Trophoblast cell (in vitro differentiated cells and primary cell): ENCODE measurements around the gene SST.

Experiments used
- DNase-seq, 2 donors: peaks; one replicate each; pipeline ENCODE4 v3.0.0-alpha.2; 2016
- H2AFZ ChIP-seq: 2 replicates; pipeline ENCODE4 v1.6.1; 2013; ENCODE audit warnings: low read length, moderate library complexity, mild to moderate bottlenecking; ENCODE audit not compliant: insufficient read depth, poor library complexity
- H2AK5ac ChIP-seq: 2 replicates; pipeline ENCODE4 v1.6.1; 2013; ENCODE audit warnings: mild to moderate bottlenecking, low read length
- H2BK120ac ChIP-seq: 2 replicates; pipeline ENCODE4 v1.6.1; 2013; ENCODE audit warnings: low read length, mild to moderate bottlenecking, moderate library complexity; ENCODE audit not compliant: insufficient read depth, poor library complexity
- H2BK12ac ChIP-seq: 2 replicates; pipeline ENCODE4 v1.6.1; 2013; ENCODE audit warnings: mild to moderate bottlenecking, low read length, moderate library complexity
- H2BK5ac ChIP-seq: 2 replicates; pipeline ENCODE4 v1.6.1; 2013; ENCODE audit warnings: low read length, low read depth, moderate library complexity, mild to moderate bottlenecking; ENCODE audit not compliant: poor library complexity
- H3K14ac ChIP-seq: 2 replicates; pipeline ENCODE4 v1.6.1; 2013; ENCODE audit warnings: mild to moderate bottlenecking, low read length
- H3K18ac ChIP-seq: 2 replicates; pipeline ENCODE4 v1.6.1; 2013; ENCODE audit warnings: mild to moderate bottlenecking, low read length
- H3K23ac ChIP-seq: 2 replicates; pipeline ENCODE4 v1.6.1; 2013; ENCODE audit warnings: low read length
- H3K27ac ChIP-seq: 2 replicates; pipeline ENCODE4 v1.5.1; 2013; ENCODE audit warnings: low read depth, mild to moderate bottlenecking, inconsistent platforms, low read length, moderate library complexity
- H3K27me3 ChIP-seq: 2 replicates; pipeline ENCODE4 v1.6.1; 2013; ENCODE audit warnings: inconsistent platforms, mild to moderate bottlenecking, low read length, moderate library complexity; ENCODE audit not compliant: insufficient read depth
- H3K36me3 ChIP-seq, 2 experiments: 1 replicate in 1 of 2; 2 replicates in 1 of 2; pipeline ENCODE4 v1.6.1; 2013; ENCODE audit warnings: low read length in 2 of 2, mild to moderate bottlenecking in 2 of 2, moderate library complexity in 1 of 2; ENCODE audit not compliant: insufficient read depth in 2 of 2, control insufficient read depth in 1 of 2
- H3K4ac ChIP-seq: 2 replicates; pipeline ENCODE4 v1.6.1; 2013; ENCODE audit warnings: low read depth, mild to moderate bottlenecking, low read length, moderate library complexity
- H3K4me1 ChIP-seq, 2 experiments: 1 replicate in 1 of 2; 2 replicates in 1 of 2; pipeline ENCODE4 v1.6.1; 2013; ENCODE audit warnings: low read length in 2 of 2, mild to moderate bottlenecking in 2 of 2, moderate library complexity in 1 of 2; ENCODE audit not compliant: insufficient read depth in 2 of 2, control insufficient read depth in 1 of 2
- H3K4me2 ChIP-seq: 2 replicates; pipeline ENCODE4 v1.6.1; 2013; ENCODE audit warnings: inconsistent platforms, mild to moderate bottlenecking, low read length, moderate library complexity
- H3K4me3 ChIP-seq: 2 replicates; pipeline ENCODE4 v1.5.1; 2013; ENCODE audit warnings: mild to moderate bottlenecking, low read depth, low read length, inconsistent platforms
- H3K79me1 ChIP-seq: one replicate; pipeline ENCODE4 v1.6.1; 2013; ENCODE audit warnings: low read length
- H3K79me2 ChIP-seq: 2 replicates; pipeline ENCODE4 v1.6.1; 2013; ENCODE audit warnings: low read length, mild to moderate bottlenecking; ENCODE audit not compliant: control insufficient read depth, insufficient read depth, poor library complexity
- H3K9ac ChIP-seq: 2 replicates; pipeline ENCODE4 v1.6.1; 2013; ENCODE audit warnings: mild to moderate bottlenecking, low read length
- H3K9me3 ChIP-seq: 2 replicates; pipeline ENCODE4 v1.6.1; 2013; ENCODE audit warnings: low read depth, mild to moderate bottlenecking, control low read depth, inconsistent platforms, low read length; ENCODE audit not compliant: insufficient read depth
- H4K12ac ChIP-seq: 2 replicates; pipeline ENCODE4 v1.6.1; 2013; ENCODE audit warnings: low read depth, mild to moderate bottlenecking, low read length, moderate library complexity
- H4K8ac ChIP-seq: 2 replicates; pipeline ENCODE4 v1.6.1; 2013; ENCODE audit warnings: low read depth, mild to moderate bottlenecking, low read length, moderate library complexity
- H4K91ac ChIP-seq: one replicate; pipeline ENCODE4 v1.6.1; 2013; ENCODE audit warnings: low read depth, mild to moderate bottlenecking, low read length, moderate library complexity
- WGBS: extraction: QIAGEN DNeasy Blood & Tissue Kit; methylation state at CpG from one replicate; pipeline ENCODE4 v1.1.7; 2013; ENCODE audit warnings: missing lambda C conversion rate; ENCODE audit not compliant: insufficient read length, insufficient coverage; ENCODE audit errors: extremely low coverage; 5-methylcytosine and 5-hydroxymethylcytosine counted together

Gene SST

GRCh38 chr3:187698499-187699399 is 28.6 kb upstream of the SST start:
- no peak overlapping the region for H2BK12ac ChIP-seq
- H3K27me3 ChIP-seq = no peaks in the 10 kb centered on the region
- peaks cover 4% of the 10 kb centered on the region for H3K9me3 ChIP-seq
- no peak overlapping the region for H2BK5ac ChIP-seq
- H3K4me1 ChIP-seq = no peaks in the 10 kb centered on the region
- no peak overlapping the region for H4K12ac ChIP-seq
- no peaks in the 10 kb centered on the region for H3K79me1 ChIP-seq
- no peak overlapping the region for H3K23ac ChIP-seq
- no peak overlapping the region for H2AK5ac ChIP-seq
- no peak for DNase-seq
- H3K79me2 ChIP-seq = no peaks in the 10 kb centered on the region
- no peak overlapping the region for H3K4ac ChIP-seq
- H3K4me2 ChIP-seq = no peak overlapping the region
- no peak overlapping the region for H3K27ac ChIP-seq
- no peak overlapping the region for H3K14ac ChIP-seq
- no peak overlapping the region for H2BK120ac ChIP-seq
- whole genome bisulfite sequencing = no CpG with 5 or more reads among the region's 42 CpGs
- no peak overlapping the region for H2AFZ ChIP-seq
- H4K8ac ChIP-seq = no peak overlapping the region
- no peak overlapping the region for H3K18ac ChIP-seq
- peak overlapping the region; percentile 0 for H3K4me3 ChIP-seq
- H4K91ac ChIP-seq = no peak overlapping the region
- no peak overlapping the region for H3K9ac ChIP-seq
- no peaks in the 10 kb centered on the region for H3K36me3 ChIP-seq

GRCh38 chr3:187696021-187696420 is 25.8 kb upstream of the SST start:
- Histone ChIP-seq H3K9me3 (peaks cover 4% of the 10 kb centered on the region), H4K91ac (no peak overlapping the region), H3K27me3 (no peaks in the 10 kb centered on the region), H2AK5ac (no peak overlapping the region), H3K14ac (no peak overlapping the region), H2BK12ac (no peak overlapping the region), H4K12ac (no peak overlapping the region), H3K4me3 (no peak overlapping the region), H3K79me1 (no peaks in the 10 kb centered on the region), H3K79me2 (no peaks in the 10 kb centered on the region), H3K4me1 (no peaks in the 10 kb centered on the region), H4K8ac (no peak overlapping the region), H2AFZ (no peak overlapping the region), H3K27ac (no peak overlapping the region), H3K23ac (no peak overlapping the region), H3K18ac (no peak overlapping the region), H3K36me3 (no peaks in the 10 kb centered on the region), H2BK5ac (no peak overlapping the region), H3K4ac (no peak overlapping the region), H2BK120ac (no peak overlapping the region), H3K9ac (no peak overlapping the region), H3K4me2 (no peak overlapping the region)
- no CpG with 5 or more reads among the region's 4 CpGs for WGBS
- DNase-seq = peak; percentile 55 to 65

- H3K18ac ChIP-seq = no peak overlapping the region
- H3K36me3 ChIP-seq = no peaks in the 10 kb centered on the region
- no peak overlapping the region for H2BK120ac ChIP-seq
- no peak overlapping the region for H3K14ac ChIP-seq
- no peak overlapping the region for H4K8ac ChIP-seq
- H3K4me1 ChIP-seq = no peaks in the 10 kb centered on the region
- no peak overlapping the region for H3K4me3 ChIP-seq
- H3K4me2 ChIP-seq = no peak overlapping the region
- H3K79me2 ChIP-seq = no peaks in the 10 kb centered on the region
- H3K27ac ChIP-seq = no peak overlapping the region
- WGBS = no CpG with 5 or more reads among the region's 4 CpGs
- no peak overlapping the region for H3K9ac ChIP-seq
- no peak overlapping the region for H2BK5ac ChIP-seq
- H4K12ac ChIP-seq = no peak overlapping the region
- H3K23ac ChIP-seq = no peak overlapping the region
- H3K9me3 ChIP-seq = peaks cover 4% of the 10 kb centered on the region
- H3K79me1 ChIP-seq = no peaks in the 10 kb centered on the region
- no peak overlapping the region for H2AFZ ChIP-seq
- no peak overlapping the region for H2AK5ac ChIP-seq
- no peak overlapping the region for H4K91ac ChIP-seq
- H3K4ac ChIP-seq = no peak overlapping the region
- no peak overlapping the region for H2BK12ac ChIP-seq
- DNase-seq = no peak
- H3K27me3 ChIP-seq = no peaks in the 10 kb centered on the region
These were observed 25.3 kb upstream of the SST start for GRCh38 chr3:187695449-187695848.

GRCh38 chr3:187694801-187695200 is 24.6 kb upstream of the SST start:
- Histone ChIP-seq H3K4ac (no peak overlapping the region), H3K18ac (no peak overlapping the region), H3K27me3 (no peaks in the 10 kb centered on the region), H3K79me2 (no peaks in the 10 kb centered on the region), H2BK12ac (no peak overlapping the region), H3K36me3 (no peaks in the 10 kb centered on the region), H4K8ac (no peak overlapping the region), H3K9me3 (peaks cover 2% of the 10 kb centered on the region), H4K91ac (no peak overlapping the region), H2BK120ac (no peak overlapping the region), H3K23ac (no peak overlapping the region), H3K4me3 (no peak overlapping the region), H4K12ac (no peak overlapping the region), H2AFZ (no peak overlapping the region), H3K9ac (no peak overlapping the region), H3K27ac (no peak overlapping the region), H3K4me1 (no peaks in the 10 kb centered on the region), H3K79me1 (no peaks in the 10 kb centered on the region), H2AK5ac (no peak overlapping the region), H3K14ac (no peak overlapping the region), H2BK5ac (no peak overlapping the region), H3K4me2 (no peak overlapping the region)
- peak; percentile 86 to 93 for DNase-seq
- no CpG with 5 or more reads among the region's 3 CpGs for WGBS
